BE2C (cell line): ENCODE results near the gene MYO1F.

ENCODE experiments used
- DNase-seq: peaks from one replicate; pipeline ENCODE4 v3.0.0-alpha.2; 2020
- H3K27me3 ChIP-seq: fragments of 250-450 bp; sonication (Bioruptor Pico); 2 replicates; pipeline ENCODE4 v1.5.1; 2020; ENCODE audit warnings: mild to moderate bottlenecking
- H3K36me3 ChIP-seq: fragments of 250-450 bp; sonication (Bioruptor Pico); 2 replicates; pipeline ENCODE4 v1.5.1; 2020; ENCODE audit warnings: mild to moderate bottlenecking
- H3K4me1 ChIP-seq: fragments of 250-450 bp; sonication (Bioruptor Pico); 2 replicates; pipeline ENCODE4 v1.5.1; 2020
- H3K4me3 ChIP-seq: 2 replicates; pipeline ENCODE4 v1.5.1; 2011; ENCODE audit warnings: low read depth, low read length
- H3K9me3 ChIP-seq: fragments of 250-450 bp; sonication (Bioruptor Pico); 2 replicates; pipeline ENCODE4 v1.5.1; 2020
- TF ChIP-seq, protein P1 (sequence below): IDR thresholded peaks from 2 replicates; pipeline ENCODE4 v1.5.1; 2012; ENCODE audit warnings: mild to moderate bottlenecking, low read depth, low read length

The MYO1F gene

DNA sequence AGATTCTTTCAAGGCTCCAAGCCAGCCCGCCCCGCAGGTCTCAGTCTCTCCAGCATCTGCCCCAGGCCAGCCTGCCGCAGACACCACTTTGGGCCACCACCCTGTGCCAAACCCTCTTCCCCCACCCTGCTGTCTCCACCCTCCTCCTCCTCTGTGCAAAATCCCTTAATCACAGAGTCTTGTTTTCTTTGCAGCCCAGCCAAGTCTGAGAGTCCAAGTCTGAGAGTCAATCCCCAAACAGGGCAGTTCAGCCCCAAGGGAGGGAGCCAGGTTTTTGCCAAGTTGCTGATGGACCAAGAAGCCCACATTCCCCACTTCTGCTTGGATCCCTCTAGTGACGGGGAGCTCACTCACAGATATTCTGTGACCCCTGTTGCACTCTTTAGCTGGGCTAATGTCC, 30.1 kb upstream of the MYO1F start:
- no peak for DNase-seq
- TF ChIP-seq, protein P1, sequence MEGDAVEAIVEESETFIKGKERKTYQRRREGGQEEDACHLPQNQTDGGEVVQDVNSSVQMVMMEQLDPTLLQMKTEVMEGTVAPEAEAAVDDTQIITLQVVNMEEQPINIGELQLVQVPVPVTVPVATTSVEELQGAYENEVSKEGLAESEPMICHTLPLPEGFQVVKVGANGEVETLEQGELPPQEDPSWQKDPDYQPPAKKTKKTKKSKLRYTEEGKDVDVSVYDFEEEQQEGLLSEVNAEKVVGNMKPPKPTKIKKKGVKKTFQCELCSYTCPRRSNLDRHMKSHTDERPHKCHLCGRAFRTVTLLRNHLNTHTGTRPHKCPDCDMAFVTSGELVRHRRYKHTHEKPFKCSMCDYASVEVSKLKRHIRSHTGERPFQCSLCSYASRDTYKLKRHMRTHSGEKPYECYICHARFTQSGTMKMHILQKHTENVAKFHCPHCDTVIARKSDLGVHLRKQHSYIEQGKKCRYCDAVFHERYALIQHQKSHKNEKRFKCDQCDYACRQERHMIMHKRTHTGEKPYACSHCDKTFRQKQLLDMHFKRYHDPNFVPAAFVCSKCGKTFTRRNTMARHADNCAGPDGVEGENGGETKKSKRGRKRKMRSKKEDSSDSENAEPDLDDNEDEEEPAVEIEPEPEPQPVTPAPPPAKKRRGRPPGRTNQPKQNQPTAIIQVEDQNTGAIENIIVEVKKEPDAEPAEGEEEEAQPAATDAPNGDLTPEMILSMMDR: no peak
- Histone ChIP-seq H3K27me3 (peaks cover 12% of the 10 kb centered on the region), H3K9me3 (no peaks in the 10 kb centered on the region; the same call in 1 of the 2 replicates), H3K36me3 (no peaks in the 10 kb centered on the region), H3K4me3 (no peak overlapping the region), H3K4me1 (no peaks in the 10 kb centered on the region)

DNA sequence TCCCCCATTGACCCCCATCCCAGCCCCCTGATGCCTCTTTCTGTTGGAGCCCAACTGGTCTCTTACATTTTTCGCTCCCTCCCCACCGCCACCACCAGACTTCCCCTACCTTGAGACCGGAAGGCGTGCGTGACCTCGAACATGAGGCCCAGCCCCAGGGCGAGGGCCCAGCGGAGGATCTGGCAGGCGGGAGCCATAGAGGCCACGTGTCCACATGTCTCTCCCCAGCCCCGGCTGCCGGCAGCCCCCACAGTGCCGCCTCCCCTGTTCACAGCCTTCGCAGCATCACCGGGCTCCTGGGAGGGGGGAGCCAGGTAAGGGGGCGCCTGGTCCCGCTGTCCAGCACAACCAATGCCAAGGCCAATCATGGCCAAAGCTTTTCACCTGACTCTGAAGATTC, 28.3 kb upstream of the MYO1F start:
- no peak overlapping the region for H3K4me3 ChIP-seq
- no peaks in the 10 kb centered on the region for H3K36me3 ChIP-seq

DNA sequence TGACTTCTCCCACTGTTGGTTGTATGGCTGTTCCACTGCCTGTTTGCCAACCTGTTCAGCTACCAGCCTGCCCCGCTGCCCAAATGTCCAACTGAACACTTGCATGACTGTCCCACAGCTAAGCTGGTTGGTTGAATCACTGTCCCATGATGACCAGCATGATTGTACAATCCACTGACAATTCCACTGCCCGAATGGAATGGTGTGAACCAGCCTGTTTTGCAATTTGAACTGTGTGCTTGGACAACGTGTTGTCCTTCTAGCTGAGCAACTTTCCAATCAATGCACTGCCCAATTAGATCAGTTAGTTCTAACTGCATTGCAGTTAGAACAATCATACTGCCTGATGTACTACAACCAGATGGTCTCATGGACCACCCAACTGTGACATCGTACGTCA, 24.6 kb upstream of the MYO1F start:
- Histone ChIP-seq H3K4me1 (no peaks in the 10 kb centered on the region), H3K27me3 (no peaks in the 10 kb centered on the region), H3K9me3 (no peaks in the 10 kb centered on the region; the same call in 1 of the 2 replicates), H3K4me3 (no peak overlapping the region), H3K36me3 (no peaks in the 10 kb centered on the region)
- TF ChIP-seq, protein P1: no peak
- DNase-seq: no peak

More for the DNA sequence above, 28.3 kb upstream of the MYO1F start:
- Histone ChIP-seq H3K27me3 (peaks cover 12% of the 10 kb centered on the region), H3K4me1 (no peaks in the 10 kb centered on the region), H3K9me3 (no peaks in the 10 kb centered on the region; the same call in 1 of the 2 replicates)
- TF ChIP-seq, protein P1: no peak
- DNase-seq: no peak

DNA sequence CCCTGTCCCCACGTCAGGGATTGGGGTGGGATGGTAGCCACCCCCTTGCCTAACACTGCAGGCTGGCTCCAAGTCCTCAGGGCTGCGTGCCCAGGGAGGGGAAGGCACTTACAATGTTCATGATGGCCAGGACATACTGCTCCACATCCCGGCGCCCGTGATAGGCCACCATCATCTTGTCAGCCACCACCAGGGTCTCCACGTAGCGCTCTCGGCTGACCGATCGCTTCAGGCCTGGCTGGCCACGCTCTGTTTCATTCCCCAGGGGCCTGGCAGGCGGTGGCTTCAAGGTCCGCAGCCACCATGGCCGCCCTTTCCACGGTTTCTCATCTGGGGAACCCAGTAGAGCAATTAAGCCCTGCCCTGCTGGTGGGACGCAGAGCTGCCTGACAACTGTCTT, 23.6 kb upstream of the MYO1F start:
- Histone ChIP-seq H3K27me3 (no peaks in the 10 kb centered on the region), H3K36me3 (no peaks in the 10 kb centered on the region), H3K4me3 (no peak overlapping the region), H3K4me1 (no peaks in the 10 kb centered on the region), H3K9me3 (no peaks in the 10 kb centered on the region; the same call in 1 of the 2 replicates)
- no peak for DNase-seq
- TF ChIP-seq, protein P1: no peak

DNA sequence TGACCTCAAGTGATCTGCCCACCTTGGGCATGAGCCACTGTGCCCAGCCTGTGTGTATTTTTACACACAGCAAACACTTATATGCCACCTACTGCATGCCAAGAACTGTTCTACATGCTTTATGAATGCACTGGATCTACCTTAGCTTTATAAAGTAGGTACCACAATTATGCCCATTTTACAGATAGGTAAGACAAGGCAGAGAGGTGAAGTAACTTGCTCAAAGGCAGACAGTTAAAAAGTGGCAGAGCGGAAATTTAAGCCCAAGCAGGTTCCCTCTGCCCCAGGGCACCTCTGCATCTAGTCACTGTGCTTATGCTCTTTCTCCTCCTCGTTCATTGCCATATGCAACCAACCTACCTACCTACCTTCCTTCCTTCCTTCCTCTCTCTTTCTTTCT, 22.8 kb upstream of the MYO1F start:
- Histone ChIP-seq H3K9me3 (no peaks in the 10 kb centered on the region; the same call in 1 of the 2 replicates), H3K36me3 (no peaks in the 10 kb centered on the region), H3K27me3 (no peaks in the 10 kb centered on the region), H3K4me3 (no peak overlapping the region), H3K4me1 (no peaks in the 10 kb centered on the region)
- TF ChIP-seq, protein P1: no peak
- DNase-seq: no peak

DNA sequence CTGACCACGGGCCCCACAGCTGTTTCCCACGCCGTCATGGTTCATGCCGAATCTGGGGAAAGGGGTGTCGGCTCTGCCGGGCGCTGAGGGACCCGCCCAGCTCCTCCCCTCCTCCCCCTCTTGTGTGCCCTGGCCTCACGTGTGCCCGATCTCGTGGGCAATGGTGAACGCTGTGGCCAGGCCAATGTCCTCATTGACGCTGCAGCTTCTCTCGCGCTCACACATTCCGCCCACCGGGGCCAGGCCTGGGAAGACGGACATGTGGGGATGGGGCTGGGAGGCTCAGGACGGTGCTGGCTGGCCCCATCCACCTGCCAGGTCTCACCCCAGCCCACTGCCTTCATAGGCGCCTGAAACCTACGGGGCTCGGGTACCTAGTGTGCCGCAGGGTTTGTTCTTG, 18.9 kb upstream of the MYO1F start:
- Histone ChIP-seq H3K27me3 (no peaks in the 10 kb centered on the region), H3K36me3 (no peaks in the 10 kb centered on the region), H3K4me1 (no peaks in the 10 kb centered on the region), H3K4me3 (no peak overlapping the region), H3K9me3 (no peaks in the 10 kb centered on the region)
- TF ChIP-seq, protein P1: no peak
- DNase-seq: no peak
